OCI-LY1 (cell line): Measurements from ENCODE around the gene PALD1.

Experiments used
- H2AFZ ChIP-seq: fragments of 200-600 bp; sonication (generic), shearing (Covaris generic); 2 replicates; pipeline ENCODE4 v1.6.0; 2014; ENCODE audit warnings: antibody characterized with exemption, mild to moderate bottlenecking, low read length
- H3F3A ChIP-seq: fragments of 200-600 bp; sonication (generic), shearing (Covaris generic); 2 replicates; pipeline ENCODE4 v1.6.0; 2014; ENCODE audit warnings: mild to moderate bottlenecking, antibody characterized with exemption, low read length, moderate library complexity; ENCODE audit not compliant: insufficient read depth
- H3K27ac ChIP-seq: fragments of 200-600 bp; sonication (generic); 2 replicates; pipeline ENCODE4 v1.5.1; 2014; ENCODE audit warnings: low read length, mixed run types, mild to moderate bottlenecking, low read depth; ENCODE audit not compliant: poor library complexity, severe bottlenecking
- H3K27me3 ChIP-seq: fragments of 200-600 bp; sonication (generic); 2 replicates; pipeline ENCODE4 v1.6.0; 2014; ENCODE audit warnings: antibody characterized with exemption, mild to moderate bottlenecking, low read length, moderate library complexity; ENCODE audit not compliant: insufficient read depth
- H3K36me3 ChIP-seq: fragments of 200-600 bp; sonication (generic); 2 replicates; pipeline ENCODE4 v1.6.1; 2014; ENCODE audit warnings: mild to moderate bottlenecking, antibody characterized with exemption, low read length, moderate library complexity, mixed read lengths; ENCODE audit not compliant: insufficient read depth
- H3K4me1 ChIP-seq: fragments of 200-600 bp; sonication (generic); 2 replicates; pipeline ENCODE4 v1.5.1; 2014; ENCODE audit warnings: mild to moderate bottlenecking, low read length, moderate library complexity; ENCODE audit not compliant: insufficient read depth, severe bottlenecking
- H3K4me2 ChIP-seq: fragments of 200-600 bp; sonication (generic), shearing (Covaris generic); 2 replicates; pipeline ENCODE4 v1.6.1; 2014; ENCODE audit warnings: low read length
- H3K4me3 ChIP-seq: fragments of 200-600 bp; sonication (generic); 2 replicates; pipeline ENCODE4 v1.5.1; 2014; ENCODE audit warnings: low read length, low read depth, mild to moderate bottlenecking, mixed read lengths; ENCODE audit not compliant: poor library complexity, severe bottlenecking
- H3K79me2 ChIP-seq: fragments of 200-600 bp; shearing (Covaris generic); 2 replicates; pipeline ENCODE4 v1.6.1; 2016; ENCODE audit warnings: mixed run types, low read length, mixed read lengths; ENCODE audit not compliant: insufficient read depth
- H3K9ac ChIP-seq: fragments of 200-600 bp; sonication (generic), shearing (Covaris generic); 2 replicates; pipeline ENCODE4 v1.6.1; 2014; ENCODE audit warnings: mild to moderate bottlenecking, low read length, mixed read lengths
- H3K9me2 ChIP-seq: fragments of 200-600 bp; sonication (generic), shearing (Covaris generic); 2 replicates; pipeline ENCODE4 v1.6.1; 2014; ENCODE audit warnings: low read depth, mild to moderate bottlenecking, low read length, mixed read lengths
- H3K9me3 ChIP-seq: fragments of 200-600 bp; shearing (Covaris generic); 2 replicates; pipeline ENCODE4 v1.6.1; 2014; ENCODE audit warnings: low read length, mixed read lengths
- H4K20me1 ChIP-seq: fragments of 200-600 bp; sonication (generic), shearing (Covaris generic); 2 replicates; pipeline ENCODE4 v1.6.0; 2016; ENCODE audit warnings: mild to moderate bottlenecking, low read length; ENCODE audit not compliant: insufficient read depth
- CTCF ChIP-seq: fragments of 200-600 bp; sonication (generic), shearing (Covaris generic); IDR thresholded peaks from 2 replicates; pipeline ENCODE4 v1.5.1; 2017; ENCODE audit warnings: mild to moderate bottlenecking, antibody characterized with exemption, low read length, moderate library complexity, mixed read lengths
- EZH2 ChIP-seq: fragments of 200-600 bp; sonication (generic), shearing (Covaris generic); IDR thresholded peaks from 2 replicates; pipeline ENCODE4 v1.8.0; 2017; ENCODE audit warnings: borderline replicate concordance, mixed run types, mild to moderate bottlenecking, antibody characterized with exemption, low read length, moderate library complexity, mixed read lengths

The PALD1 gene

GRCh38 chr10:70492786-70493659 is 14.5 kb downstream of the PALD1 start:
- H3K36me3 ChIP-seq, result peaks cover 17% of the 10 kb centered on the region; the same call in 1 of the 2 replicates
- H3K4me3 ChIP-seq, result peak overlapping the region; percentile 57
- no peak for TF ChIP-seq EZH2
- TF ChIP-seq CTCF, result no peak
- peak overlapping the region; percentile 75 for H3K9ac ChIP-seq
- peaks cover 37% of the 10 kb centered on the region for H3K79me2 ChIP-seq
- no peak overlapping the region for H2AFZ ChIP-seq
- no peaks in the 10 kb centered on the region for H3K9me3 ChIP-seq
- peaks cover 100% of the 10 kb centered on the region for H3K4me1 ChIP-seq
- H3K4me2 ChIP-seq, result peak overlapping the region; percentile 85
- H3F3A ChIP-seq, result peaks cover 17% of the 10 kb centered on the region
- no peaks in the 10 kb centered on the region for H3K9me2 ChIP-seq
- no peaks in the 10 kb centered on the region for H3K27me3 ChIP-seq
- peak overlapping the region; percentile 100 for H3K27ac ChIP-seq
- no peaks in the 10 kb centered on the region for H4K20me1 ChIP-seq

GRCh38 chr10:70493660-70494234 is 15.2 kb downstream of the PALD1 start:
- H3K9me3 ChIP-seq, result no peaks in the 10 kb centered on the region
- no peaks in the 10 kb centered on the region for H3K9me2 ChIP-seq
- no peaks in the 10 kb centered on the region for H4K20me1 ChIP-seq
- H2AFZ ChIP-seq, result no peak overlapping the region
- TF ChIP-seq EZH2 (no peak), CTCF (no peak)
- peak overlapping the region; percentile 85 for H3K4me2 ChIP-seq
- peak overlapping the region; percentile 75 for H3K9ac ChIP-seq
- H3F3A ChIP-seq, result peaks cover 22% of the 10 kb centered on the region
- no peaks in the 10 kb centered on the region for H3K27me3 ChIP-seq
- peak overlapping the region; percentile 100 for H3K27ac ChIP-seq
- peaks cover 14% of the 10 kb centered on the region; the same call in 1 of the 2 replicates for H3K36me3 ChIP-seq
- H3K4me3 ChIP-seq, result peak overlapping the region; percentile 57
- H3K79me2 ChIP-seq, result peaks cover 34% of the 10 kb centered on the region
- peaks cover 100% of the 10 kb centered on the region for H3K4me1 ChIP-seq

- H4K20me1 ChIP-seq, result no peaks in the 10 kb centered on the region
- peaks cover 34% of the 10 kb centered on the region for H3K79me2 ChIP-seq
- no peaks in the 10 kb centered on the region for H3K9me2 ChIP-seq
- H2AFZ ChIP-seq, result no peak overlapping the region
- no peaks in the 10 kb centered on the region for H3K27me3 ChIP-seq
- TF ChIP-seq EZH2, result no peak
- no peak for TF ChIP-seq CTCF
- H3K4me3 ChIP-seq, result peak overlapping the region; percentile 57
- peaks cover 16% of the 10 kb centered on the region; the same call in 1 of the 2 replicates for H3K36me3 ChIP-seq
- H3K27ac ChIP-seq, result peak overlapping the region; percentile 100
- H3F3A ChIP-seq, result peaks cover 22% of the 10 kb centered on the region
- no peaks in the 10 kb centered on the region for H3K9me3 ChIP-seq
- H3K9ac ChIP-seq, result peak overlapping the region; percentile 67
- H3K4me2 ChIP-seq, result peak overlapping the region; percentile 85
- peaks cover 100% of the 10 kb centered on the region for H3K4me1 ChIP-seq
Measured at GRCh38 chr10:70494536-70494935, 16.0 kb downstream of the PALD1 start.
